K562 (cell line): ENCODE measurements around the gene GUK1. TPM values are rescaled to one million over a fixed set of nuclear protein-coding genes. Genes with fewer than 3 reads are reported as not detected.

Source experiments
- BRF1 ChIP-seq: IDR thresholded peaks from 3 replicates; pipeline ENCODE4 v1.6.1; 2011; ENCODE audit warnings: borderline replicate concordance, mild to moderate bottlenecking; ENCODE audit not compliant: insufficient read length; ENCODE audit errors: extremely low read depth
- CBFB ChIP-seq: sonication (generic); formaldehyde crosslinking; IDR thresholded peaks from 2 replicates; pipeline ENCODE4 v1.4.0; 2020; ENCODE audit warnings: mild to moderate bottlenecking, missing genetic modification reagents
- CBX2 ChIP-seq: fragments of 200-600 bp; sonication (generic); IDR thresholded peaks from one replicate; pipeline ENCODE4 v1.6.1; 2012; ENCODE audit warnings: mild to moderate bottlenecking, low read length, inconsistent platforms; ENCODE audit not compliant: insufficient read depth, poor library complexity, severe bottlenecking
- CBX5 ChIP-seq: IDR thresholded peaks from 2 replicates; pipeline ENCODE4 v1.6.1; 2014; ENCODE audit warnings: low read depth, borderline replicate concordance
- CXXC5 ChIP-seq: fragments of 250-450 bp; sonication (Bioruptor Pico); IDR thresholded peaks from 2 replicates; pipeline ENCODE4 v1.8.0; 2022; ENCODE audit warnings: inconsistent platforms, mild to moderate bottlenecking, moderate library complexity
- FOXA1 ChIP-seq: fragments of 450-650 bp; IDR thresholded peaks from 2 replicates; pipeline ENCODE4 v1.6.1; 2016; ENCODE audit warnings: mild to moderate bottlenecking, borderline replicate concordance
- HNRNPL ChIP-seq: fragments of 200-400 bp; formaldehyde crosslinking; IDR thresholded peaks from 2 replicates; pipeline ENCODE4 v1.6.1; 2017; ENCODE audit warnings: low read depth, mild to moderate bottlenecking, low read length
- HOXB6 ChIP-seq: fragments of 250-450 bp; sonication (Bioruptor Pico); IDR thresholded peaks from 2 replicates; pipeline ENCODE4 v1.5.1; 2022; ENCODE audit warnings: mild to moderate bottlenecking, borderline replicate concordance
- MIER1 ChIP-seq: fragments of 450-650 bp; IDR thresholded peaks from 2 replicates; pipeline ENCODE4 v1.6.1; 2016; ENCODE audit warnings: antibody characterized with exemption, mild to moderate bottlenecking, low read depth
- NFIX ChIP-seq: fragments of 250-450 bp; sonication (Bioruptor Pico); IDR thresholded peaks from 2 replicates; pipeline ENCODE4 v1.4.0; 2020; ENCODE audit warnings: low read depth, mild to moderate bottlenecking, moderate library complexity
- PURB ChIP-seq: sonication (generic); formaldehyde crosslinking; IDR thresholded peaks from 2 replicates; pipeline ENCODE4 v1.9.0; 2021; ENCODE audit warnings: low read depth, mild to moderate bottlenecking, missing genetic modification reagents
- SMC3 ChIP-seq: conservative IDR thresholded peaks from 2 replicates; pipeline ENCODE4 v1.6.1; 2011; ENCODE audit warnings: low read depth, low read length, improper control_type of control experiment; ENCODE audit not compliant: insufficient read depth
- SNRNP70 ChIP-seq: fragments of 200-400 bp; formaldehyde crosslinking; optimal IDR thresholded peaks from 2 replicates; pipeline ENCODE3; 2017; ENCODE audit warnings: low read depth, low read length
- SRF ChIP-seq, 2 experiments: fragments of 250-450, 450-650 bp in 1 of 2; sonication (Bioruptor Pico) in 1 of 2; sonication (generic) in 1 of 2; formaldehyde crosslinking; IDR thresholded peaks; 2 replicates each; pipeline versions ENCODE4 v1.5.0 to v1.5.1; 2020 to 2022; ENCODE audit warnings: mild to moderate bottlenecking in 1 of 2, missing genetic modification reagents in 1 of 2
- polyA plus RNA-seq, 8 experiments: library from polyadenylated mRNA; depleted of rRNA in 4 of 8; stranded (reverse) in 5 of 8; unstranded in 3 of 8; fragments of >200 nt; fragmentation: Nextera tagmentation in 2 of 8; fragmentation: Illumina TruSeq in 1 of 8; extraction: Ambion mirVana in 2 of 8; extraction: Trizol in 1 of 8; gene quantifications; 2 replicates each; pipeline versions ENCODE4 v1.2.1 to v1.2.3, GENCODE V29; 2011 to 2014; ENCODE audit warnings: inconsistent platforms in 1 of 8, missing spikeins in 1 of 8
- total RNA-seq, 7 experiments: library from RNA; depleted of rRNA in 6 of 7; stranded (reverse); fragments of >200 nt in 6 of 7; fragmentation: Illumina TruSeq in 2 of 7; extraction: Trizol in 2 of 7; gene quantifications; 2 replicates each; pipeline versions ENCODE4 v1.2.1 to v1.2.3, GENCODE V29; 2011 to 2021; ENCODE audit warnings: low replicate concordance in 1 of 7
- TF ChIP-seq, protein P1 (sequence below): fragments of 250-450 bp; sonication (Bioruptor Pico); IDR thresholded peaks from 2 replicates; pipeline ENCODE4 v1.4.0; 2020; ENCODE audit warnings: mild to moderate bottlenecking, moderate library complexity
- TF ChIP-seq, protein P2 (sequence below): fragments of 250-450 bp; sonication (Bioruptor Pico); IDR thresholded peaks from 2 replicates; pipeline ENCODE4 v1.5.1; 2021; ENCODE audit warnings: mild to moderate bottlenecking
- TF ChIP-seq, protein P3 (sequence below): fragments of 450-650 bp; formaldehyde crosslinking; IDR thresholded peaks from 2 replicates; pipeline ENCODE4 v1.4.0; 2022; ENCODE audit warnings: mild to moderate bottlenecking, moderate library complexity
- TF ChIP-seq, protein P4 (sequence below): fragments of 450-650 bp; IDR thresholded peaks from 2 replicates; pipeline ENCODE4 v1.6.1; 2017; ENCODE audit warnings: antibody characterized with exemption
- TF ChIP-seq, protein P5 (sequence below): fragments of 200-400 bp; formaldehyde crosslinking; IDR thresholded peaks from 2 replicates; pipeline ENCODE4 v1.6.1; 2017; ENCODE audit warnings: mild to moderate bottlenecking, low read depth, low read length, moderate library complexity

The GUK1 gene
- total and polyA plus RNA-seq, 9 of the 15 experiments (the other 6 are each of a cell fraction or from before 2014, with no cell fraction given): 7.0 to 331 (median 132) TPM

DNA sequence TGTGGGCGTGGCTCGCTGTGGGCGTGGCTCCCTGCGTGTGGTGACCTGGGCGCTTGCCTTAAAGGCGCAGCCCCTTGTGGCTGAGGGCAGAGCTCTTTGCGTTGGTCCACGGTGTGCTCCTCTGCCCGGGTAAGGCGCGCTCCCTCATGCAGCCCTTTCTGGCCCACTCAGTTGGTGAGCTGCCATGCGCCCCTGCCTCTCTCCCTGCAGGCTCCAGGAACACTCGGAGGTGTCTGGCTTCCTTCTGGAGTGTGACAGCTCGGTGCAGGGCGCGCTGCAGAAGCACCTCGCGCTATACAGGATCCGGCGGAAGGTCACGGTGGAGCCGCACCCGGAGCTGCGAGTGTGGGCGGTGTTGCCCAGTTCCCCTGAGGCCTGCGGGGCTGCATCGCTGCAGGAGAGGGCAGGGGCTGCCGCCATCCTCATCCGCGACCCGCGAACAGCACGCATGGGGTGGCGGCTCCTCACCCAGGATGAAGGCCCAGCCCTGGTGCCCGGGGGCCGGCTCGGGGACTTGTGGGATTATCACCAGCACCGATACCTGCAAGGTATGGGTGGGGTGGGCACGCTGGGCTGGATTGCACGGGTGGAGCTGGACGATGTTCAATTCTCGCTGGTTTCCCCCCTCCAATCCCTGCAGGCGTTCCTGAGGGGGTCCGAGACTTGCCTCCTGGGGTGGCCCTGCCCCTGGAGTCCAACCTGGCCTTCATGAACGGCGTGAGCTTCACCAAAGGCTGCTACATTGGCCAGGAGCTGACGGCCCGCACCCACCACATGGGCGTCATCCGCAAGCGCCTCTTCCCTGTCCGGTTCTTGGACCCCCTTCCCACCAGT is 34.6 kb downstream of the GUK1 start (continued):
- no peak for TF ChIP-seq SRF (CRISPR knock-in tag; IDR thresholded peaks at IDR 0.05)
- TF ChIP-seq NFIX: no peak
- TF ChIP-seq, protein P1, sequence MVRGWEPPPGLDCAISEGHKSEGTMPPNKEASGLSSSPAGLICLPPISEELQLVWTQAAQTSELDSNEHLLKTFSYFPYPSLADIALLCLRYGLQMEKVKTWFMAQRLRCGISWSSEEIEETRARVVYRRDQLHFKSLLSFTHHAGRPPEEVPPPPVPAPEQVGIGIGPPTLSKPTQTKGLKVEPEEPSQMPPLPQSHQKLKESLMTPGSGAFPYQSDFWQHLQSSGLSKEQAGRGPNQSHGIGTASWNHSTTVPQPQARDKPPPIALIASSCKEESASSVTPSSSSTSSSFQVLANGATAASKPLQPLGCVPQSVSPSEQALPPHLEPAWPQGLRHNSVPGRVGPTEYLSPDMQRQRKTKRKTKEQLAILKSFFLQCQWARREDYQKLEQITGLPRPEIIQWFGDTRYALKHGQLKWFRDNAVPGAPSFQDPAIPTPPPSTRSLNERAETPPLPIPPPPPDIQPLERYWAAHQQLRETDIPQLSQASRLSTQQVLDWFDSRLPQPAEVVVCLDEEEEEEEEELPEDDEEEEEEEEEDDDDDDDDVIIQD: no peak
- TF ChIP-seq BRF1: no peak
- TF ChIP-seq CBFB (CRISPR knock-in tag): 0 out of 2 replicates have a peak, but pooled peaks have one; percentile 23
- TF ChIP-seq FOXA1: no peak
- no peak for TF ChIP-seq CBX2
- TF ChIP-seq, protein P2, sequence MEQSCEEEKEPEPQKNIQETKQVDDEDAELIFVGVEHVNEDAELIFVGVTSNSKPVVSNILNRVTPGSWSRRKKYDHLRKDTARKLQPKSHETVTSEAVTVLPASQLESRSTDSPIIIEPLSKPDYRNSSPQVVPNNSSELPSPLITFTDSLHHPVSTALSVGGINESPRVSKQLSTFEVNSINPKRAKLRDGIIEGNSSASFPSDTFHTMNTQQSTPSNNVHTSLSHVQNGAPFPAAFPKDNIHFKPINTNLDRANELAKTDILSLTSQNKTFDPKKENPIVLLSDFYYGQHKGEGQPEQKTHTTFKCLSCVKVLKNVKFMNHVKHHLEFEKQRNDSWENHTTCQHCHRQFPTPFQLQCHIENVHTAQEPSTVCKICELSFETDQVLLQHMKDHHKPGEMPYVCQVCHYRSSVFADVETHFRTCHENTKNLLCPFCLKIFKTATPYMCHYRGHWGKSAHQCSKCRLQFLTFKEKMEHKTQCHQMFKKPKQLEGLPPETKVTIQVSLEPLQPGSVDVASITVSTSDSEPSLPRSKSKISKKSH: no peak
- TF ChIP-seq HOXB6: no peak
- peak; percentile 59 for TF ChIP-seq CXXC5 (CRISPR knock-in tag)
- no peak for TF ChIP-seq HNRNPL
- no peak for TF ChIP-seq MIER1
- TF ChIP-seq PURB: no peak
- no peak for TF ChIP-seq SNRNP70
- TF ChIP-seq, protein P3, sequence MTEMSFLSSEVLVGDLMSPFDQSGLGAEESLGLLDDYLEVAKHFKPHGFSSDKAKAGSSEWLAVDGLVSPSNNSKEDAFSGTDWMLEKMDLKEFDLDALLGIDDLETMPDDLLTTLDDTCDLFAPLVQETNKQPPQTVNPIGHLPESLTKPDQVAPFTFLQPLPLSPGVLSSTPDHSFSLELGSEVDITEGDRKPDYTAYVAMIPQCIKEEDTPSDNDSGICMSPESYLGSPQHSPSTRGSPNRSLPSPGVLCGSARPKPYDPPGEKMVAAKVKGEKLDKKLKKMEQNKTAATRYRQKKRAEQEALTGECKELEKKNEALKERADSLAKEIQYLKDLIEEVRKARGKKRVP (CRISPR knock-in tag): no peak
- no peak for TF ChIP-seq SMC3
- TF ChIP-seq CBX5: no peak
- TF ChIP-seq, protein P4, sequence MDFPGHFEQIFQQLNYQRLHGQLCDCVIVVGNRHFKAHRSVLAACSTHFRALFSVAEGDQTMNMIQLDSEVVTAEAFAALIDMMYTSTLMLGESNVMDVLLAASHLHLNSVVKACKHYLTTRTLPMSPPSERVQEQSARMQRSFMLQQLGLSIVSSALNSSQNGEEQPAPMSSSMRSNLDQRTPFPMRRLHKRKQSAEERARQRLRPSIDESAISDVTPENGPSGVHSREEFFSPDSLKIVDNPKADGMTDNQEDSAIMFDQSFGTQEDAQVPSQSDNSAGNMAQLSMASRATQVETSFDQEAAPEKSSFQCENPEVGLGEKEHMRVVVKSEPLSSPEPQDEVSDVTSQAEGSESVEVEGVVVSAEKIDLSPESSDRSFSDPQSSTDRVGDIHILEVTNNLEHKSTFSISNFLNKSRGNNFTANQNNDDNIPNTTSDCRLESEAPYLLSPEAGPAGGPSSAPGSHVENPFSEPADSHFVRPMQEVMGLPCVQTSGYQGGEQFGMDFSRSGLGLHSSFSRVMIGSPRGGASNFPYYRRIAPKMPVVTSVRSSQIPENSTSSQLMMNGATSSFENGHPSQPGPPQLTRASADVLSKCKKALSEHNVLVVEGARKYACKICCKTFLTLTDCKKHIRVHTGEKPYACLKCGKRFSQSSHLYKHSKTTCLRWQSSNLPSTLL: no peak
- TF ChIP-seq, protein P5, sequence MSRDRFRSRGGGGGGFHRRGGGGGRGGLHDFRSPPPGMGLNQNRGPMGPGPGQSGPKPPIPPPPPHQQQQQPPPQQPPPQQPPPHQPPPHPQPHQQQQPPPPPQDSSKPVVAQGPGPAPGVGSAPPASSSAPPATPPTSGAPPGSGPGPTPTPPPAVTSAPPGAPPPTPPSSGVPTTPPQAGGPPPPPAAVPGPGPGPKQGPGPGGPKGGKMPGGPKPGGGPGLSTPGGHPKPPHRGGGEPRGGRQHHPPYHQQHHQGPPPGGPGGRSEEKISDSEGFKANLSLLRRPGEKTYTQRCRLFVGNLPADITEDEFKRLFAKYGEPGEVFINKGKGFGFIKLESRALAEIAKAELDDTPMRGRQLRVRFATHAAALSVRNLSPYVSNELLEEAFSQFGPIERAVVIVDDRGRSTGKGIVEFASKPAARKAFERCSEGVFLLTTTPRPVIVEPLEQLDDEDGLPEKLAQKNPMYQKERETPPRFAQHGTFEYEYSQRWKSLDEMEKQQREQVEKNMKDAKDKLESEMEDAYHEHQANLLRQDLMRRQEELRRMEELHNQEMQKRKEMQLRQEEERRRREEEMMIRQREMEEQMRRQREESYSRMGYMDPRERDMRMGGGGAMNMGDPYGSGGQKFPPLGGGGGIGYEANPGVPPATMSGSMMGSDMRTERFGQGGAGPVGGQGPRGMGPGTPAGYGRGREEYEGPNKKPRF: no peak
